GM12865 (cell line): ENCODE results near the gene PLXNB2.
A peak's percentile ranks its signal among the peaks of the same experiment; 100 is the strongest.

ENCODE experiments used
- DNase-seq: peaks from one replicate; pipeline ENCODE4 v3.0.0; 2010; ENCODE audit warnings: low read depth
- H3K4me3 ChIP-seq: 2 replicates; pipeline ENCODE4 v1.5.1; 2011; ENCODE audit warnings: mild to moderate bottlenecking, low read depth, low read length, control low read depth
- TF ChIP-seq, protein P1 (sequence below): IDR thresholded peaks from 2 replicates; pipeline ENCODE4 v1.5.1; 2011; ENCODE audit warnings: low read length, control low read depth, low read depth, inconsistent platforms; ENCODE audit not compliant: insufficient read depth; ENCODE audit errors: missing control alignments

Gene PLXNB2

DNA sequence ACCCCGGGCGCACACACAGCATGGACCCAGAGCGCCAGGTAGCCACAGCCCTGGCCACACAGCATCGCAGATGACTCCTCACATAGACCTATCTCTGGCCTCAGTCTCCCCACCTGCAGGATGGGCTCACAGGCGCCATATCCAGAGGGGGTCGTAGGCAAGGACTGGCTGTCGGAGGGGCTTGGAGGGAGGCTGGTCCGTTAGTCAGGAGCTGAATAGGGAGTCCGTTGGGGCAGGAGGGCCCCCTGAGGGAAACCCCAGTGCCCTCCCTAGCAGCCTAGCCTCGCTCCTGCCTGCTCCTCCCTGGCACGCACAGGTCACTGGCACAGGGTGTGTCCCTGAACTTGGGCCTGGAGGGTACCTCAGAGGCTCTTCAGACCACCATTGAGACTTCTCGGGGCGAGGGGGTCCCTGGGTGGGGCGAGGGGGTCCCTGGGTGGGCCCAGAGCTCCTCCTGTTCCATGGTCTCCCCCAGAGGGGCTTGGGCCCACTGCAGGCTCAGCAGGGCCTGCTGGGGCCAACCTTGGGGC is 2.0 kb downstream of the PLXNB2 start:
- H3K4me3 ChIP-seq: peak overlapping the region; percentile 95
- TF ChIP-seq, protein P1, sequence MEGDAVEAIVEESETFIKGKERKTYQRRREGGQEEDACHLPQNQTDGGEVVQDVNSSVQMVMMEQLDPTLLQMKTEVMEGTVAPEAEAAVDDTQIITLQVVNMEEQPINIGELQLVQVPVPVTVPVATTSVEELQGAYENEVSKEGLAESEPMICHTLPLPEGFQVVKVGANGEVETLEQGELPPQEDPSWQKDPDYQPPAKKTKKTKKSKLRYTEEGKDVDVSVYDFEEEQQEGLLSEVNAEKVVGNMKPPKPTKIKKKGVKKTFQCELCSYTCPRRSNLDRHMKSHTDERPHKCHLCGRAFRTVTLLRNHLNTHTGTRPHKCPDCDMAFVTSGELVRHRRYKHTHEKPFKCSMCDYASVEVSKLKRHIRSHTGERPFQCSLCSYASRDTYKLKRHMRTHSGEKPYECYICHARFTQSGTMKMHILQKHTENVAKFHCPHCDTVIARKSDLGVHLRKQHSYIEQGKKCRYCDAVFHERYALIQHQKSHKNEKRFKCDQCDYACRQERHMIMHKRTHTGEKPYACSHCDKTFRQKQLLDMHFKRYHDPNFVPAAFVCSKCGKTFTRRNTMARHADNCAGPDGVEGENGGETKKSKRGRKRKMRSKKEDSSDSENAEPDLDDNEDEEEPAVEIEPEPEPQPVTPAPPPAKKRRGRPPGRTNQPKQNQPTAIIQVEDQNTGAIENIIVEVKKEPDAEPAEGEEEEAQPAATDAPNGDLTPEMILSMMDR: no peak
- no peak for DNase-seq

DNA sequence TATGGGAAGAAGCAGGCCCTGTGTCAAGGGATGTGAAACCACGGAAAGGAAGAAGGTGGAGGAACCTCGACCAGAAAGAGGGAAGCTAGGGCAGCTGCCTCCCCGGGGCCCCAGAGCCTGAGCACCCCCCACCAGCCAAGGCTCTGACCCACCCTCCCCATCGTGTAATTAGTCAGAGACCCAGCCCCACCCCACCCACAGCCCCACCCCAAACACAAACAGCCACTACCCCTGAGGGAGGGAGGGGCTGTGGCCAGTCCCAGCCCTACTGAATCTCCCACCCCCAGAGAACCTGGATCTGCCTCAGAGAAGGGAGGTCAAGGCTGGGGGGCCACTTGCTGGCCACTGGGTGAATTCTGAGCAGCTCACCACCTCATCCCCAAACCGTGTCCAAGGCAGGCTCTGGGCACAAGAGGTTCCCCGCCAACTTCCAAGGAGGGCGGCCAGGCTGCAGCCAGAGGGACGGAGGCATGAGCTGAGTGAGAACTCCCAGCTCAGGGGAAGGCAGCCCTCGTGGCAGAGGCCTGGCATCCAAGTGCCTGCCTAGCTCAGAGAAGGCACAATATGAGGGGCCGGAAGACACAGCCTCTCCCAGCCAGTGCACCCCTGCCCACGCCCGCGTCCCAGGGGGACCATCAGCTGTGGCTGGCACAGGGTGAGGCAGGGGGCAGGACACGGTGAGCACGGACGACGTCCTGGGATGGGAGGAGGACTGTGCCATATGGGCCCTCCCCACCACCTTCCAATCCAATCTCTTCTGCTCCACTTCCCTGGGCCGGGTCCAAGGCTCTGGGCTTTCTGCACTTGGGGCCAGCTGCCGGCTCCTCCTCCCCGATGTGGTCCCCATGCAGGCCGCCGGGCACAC is 2.7 kb downstream of the PLXNB2 start:
- peak overlapping the region; percentile 95 for H3K4me3 ChIP-seq
- no peak for DNase-seq
- TF ChIP-seq, protein P1: no peak

DNA sequence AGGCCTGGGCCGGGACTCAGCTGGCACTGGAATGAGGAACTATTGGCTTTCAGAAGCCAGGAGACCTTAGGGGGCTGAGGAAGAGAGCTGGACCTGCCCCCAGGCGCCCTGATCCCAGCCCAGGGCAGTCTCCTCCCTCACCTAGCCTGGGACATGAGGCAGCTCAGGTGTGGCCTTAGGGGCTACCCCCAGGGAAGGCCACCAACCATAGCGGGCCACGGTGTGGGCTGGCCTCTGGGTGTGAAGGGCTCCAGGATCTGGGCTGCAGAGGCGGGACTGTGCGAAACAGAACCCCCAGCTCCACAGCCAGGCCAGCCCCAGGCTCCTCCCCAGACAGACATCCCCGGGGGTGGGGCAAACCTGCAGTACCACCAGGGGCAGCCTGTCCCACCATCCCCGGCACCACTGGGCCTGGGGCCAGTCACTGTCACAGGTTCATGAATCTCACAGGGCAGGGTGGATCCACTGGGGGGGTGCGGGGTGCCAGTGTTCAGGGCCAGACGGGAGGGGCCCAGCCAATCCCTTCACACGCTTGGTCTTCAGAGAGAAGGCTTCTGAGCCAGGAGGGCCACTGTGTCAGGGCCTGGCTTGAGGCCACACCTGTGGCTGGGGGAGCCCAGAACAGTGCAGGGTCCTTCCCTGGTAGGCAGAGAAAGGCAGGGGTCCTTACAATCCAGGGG is 3.5 kb downstream of the PLXNB2 start:
- no peak overlapping the region for H3K4me3 ChIP-seq
- no peak for DNase-seq
- TF ChIP-seq, protein P1: no peak

DNA sequence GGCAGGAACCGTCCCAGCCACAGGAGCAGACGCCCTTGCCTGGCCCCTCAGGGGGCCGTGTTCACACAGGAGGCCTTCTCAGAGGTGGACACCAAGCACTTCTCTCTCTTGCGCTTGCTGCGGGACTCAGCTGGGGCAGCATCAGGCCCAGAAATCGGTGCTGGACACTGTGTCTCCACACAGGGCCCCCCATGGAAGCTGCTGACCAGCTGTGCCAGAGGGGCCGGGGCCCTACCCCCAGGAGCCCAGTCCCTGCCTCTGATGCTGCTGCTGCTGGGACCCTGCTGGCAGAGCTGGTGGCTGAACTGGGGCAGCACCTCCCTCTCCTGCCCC is 4.0 kb downstream of the PLXNB2 start:
- TF ChIP-seq, protein P1: no peak
- H3K4me3 ChIP-seq: no peak overlapping the region
- DNase-seq: no peak

DNA sequence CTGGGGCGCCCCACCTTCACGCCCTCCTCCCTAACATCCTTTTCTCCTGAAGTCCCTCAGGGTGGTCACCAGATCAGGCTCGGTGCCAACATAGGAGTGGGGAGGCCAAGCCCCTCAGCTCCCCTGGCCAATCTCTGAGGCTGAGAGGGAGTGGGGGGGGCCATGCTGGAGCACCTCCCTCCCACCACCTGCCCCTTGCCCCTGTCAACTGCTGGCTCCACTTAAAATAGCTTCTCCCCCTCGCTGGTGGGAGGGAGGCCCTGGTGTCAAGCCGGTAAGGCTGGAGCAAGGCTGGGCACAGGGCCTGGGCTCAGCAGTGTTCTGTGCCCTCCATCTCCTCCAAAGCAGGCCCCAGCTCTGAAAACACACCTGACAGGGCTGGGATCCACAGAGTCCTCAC is 4.9 kb downstream of the PLXNB2 start:
- no peak for DNase-seq
- TF ChIP-seq, protein P1: no peak
- no peak overlapping the region for H3K4me3 ChIP-seq

DNA sequence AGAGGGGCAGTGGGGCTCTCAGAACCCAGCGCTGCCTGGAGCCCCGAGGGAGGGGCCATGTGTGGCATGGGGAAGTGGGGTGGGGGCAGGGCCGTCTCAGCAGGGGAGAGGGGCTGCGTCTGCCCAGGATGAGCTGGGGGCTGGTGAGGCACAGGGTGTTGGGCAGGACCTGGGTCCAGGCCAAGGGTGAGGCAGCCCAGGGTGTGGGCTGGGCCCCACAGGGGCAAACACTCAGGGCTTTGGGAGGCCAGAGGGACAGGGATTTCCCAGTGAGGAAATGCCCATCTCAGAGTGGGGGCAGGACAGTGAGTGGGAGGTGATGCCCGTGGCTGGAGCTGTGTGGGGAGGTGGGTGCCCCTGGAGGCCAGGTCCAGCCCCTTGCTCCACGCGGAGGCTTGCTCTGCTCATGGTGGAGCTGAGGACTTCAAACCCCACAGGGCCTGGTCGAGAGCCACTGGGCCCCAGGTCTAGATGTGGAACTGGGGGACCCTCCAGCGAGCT is 5.4 kb downstream of the PLXNB2 start:
- TF ChIP-seq, protein P1: no peak
- H3K4me3 ChIP-seq: no peak overlapping the region

DNA sequence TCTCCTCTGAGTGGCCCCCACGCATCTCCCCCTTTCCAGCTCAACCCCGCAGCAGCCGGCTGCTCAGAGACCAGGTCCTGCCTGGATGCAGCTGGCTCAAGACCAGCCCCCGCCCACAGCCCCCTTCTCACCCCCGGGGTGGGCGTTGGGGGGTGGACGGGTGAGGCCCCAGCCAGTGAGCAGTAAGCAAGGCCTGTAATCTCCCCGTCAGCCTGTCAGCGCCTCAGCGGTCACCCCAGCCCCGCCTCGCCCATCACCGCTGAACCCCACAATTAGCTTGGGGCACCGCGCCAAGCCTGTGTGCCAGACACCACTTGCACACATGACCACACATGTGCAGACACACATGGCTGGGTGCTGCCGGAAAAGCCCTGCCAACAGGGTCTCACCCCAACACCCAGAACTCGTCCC is 5.9 kb downstream of the PLXNB2 start:
- H3K4me3 ChIP-seq: no peak overlapping the region
- DNase-seq: peak; percentile 42

More for the DNA sequence above, 5.4 kb downstream of the PLXNB2 start:
- no peak for DNase-seq

More for the DNA sequence above, 5.9 kb downstream of the PLXNB2 start:
- TF ChIP-seq, protein P1: no peak
